NCI-H2107 (cell line): ENCODE data around the gene MRO.
"Not testable (repeated sequence)": the region's sequence is repeated elsewhere in the genome, so short reads cannot be mapped to it uniquely, and the experiment has no call there.

Experiments used
- DNase-seq: peaks from one replicate; lab custom pipeline; 2025; lab: John Stamatoyannopoulos, UW

MRO gene

GRCh38 chr18:50791599-50792438 lies 28.0 kb downstream of the MRO start:
- DNase-seq, result no peak

- no peak for DNase-seq
Measured at GRCh38 chr18:50790948-50791347, 28.9 kb downstream of the MRO start.

- no peak for DNase-seq
Measured at GRCh38 chr18:50790241-50790640, 29.6 kb downstream of the MRO start.

- no peak for DNase-seq
Measured at GRCh38 chr18:50788284-50788683, 31.5 kb downstream of the MRO start.

- no peak for DNase-seq
Measured at GRCh38 chr18:50786864-50787263, 33.0 kb downstream of the MRO start.

GRCh38 chr18:50783553-50783952 lies 36.3 kb downstream of the MRO start:
- DNase-seq, result no peak

GRCh38 chr18:50779021-50779420 lies 40.8 kb downstream of the MRO start:
- not testable (repeated sequence) for DNase-seq

GRCh38 chr18:50776383-50776782 lies 43.4 kb downstream of the MRO start:
- DNase-seq, result no peak

GRCh38 chr18:50775726-50776125 lies 44.1 kb downstream of the MRO start:
- DNase-seq, result no peak

GRCh38 chr18:50775207-50775606 lies 44.6 kb downstream of the MRO start:
- DNase-seq, result no peak

GRCh38 chr18:50769463-50769862 lies 50.4 kb downstream of the MRO start:
- no peak for DNase-seq

GRCh38 chr18:50757358-50757757 lies 62.5 kb downstream of the MRO start:
- no peak for DNase-seq

GRCh38 chr18:50754297-50754696 lies 65.5 kb downstream of the MRO start:
- no peak for DNase-seq

- DNase-seq, result no peak
Measured at GRCh38 chr18:50753311-50753710, 66.5 kb downstream of the MRO start.

GRCh38 chr18:50751947-50752346 lies 67.9 kb downstream of the MRO start:
- no peak for DNase-seq

GRCh38 chr18:50751490-50751889 lies 68.3 kb downstream of the MRO start:
- DNase-seq, result peak; percentile 19

GRCh38 chr18:50750546-50750945 lies 69.3 kb downstream of the MRO start:
- no peak for DNase-seq

GRCh38 chr18:50749945-50750344 lies 69.9 kb downstream of the MRO start:
- peak; percentile 11 for DNase-seq

GRCh38 chr18:50749421-50749820 lies 70.4 kb downstream of the MRO start:
- DNase-seq, result no peak

- DNase-seq, result no peak
Measured at GRCh38 chr18:50748243-50749229, 71.3 kb downstream of the MRO start.

GRCh38 chr18:50747849-50748242 lies 72.0 kb downstream of the MRO start:
- DNase-seq, result no peak

- DNase-seq, result no peak
Measured at GRCh38 chr18:50745945-50746344, 73.9 kb downstream of the MRO start.
